K562 (cell line): ENCODE data around the gene TCEA3. TPM values are rescaled to one million over a fixed set of nuclear protein-coding genes. Genes with fewer than 3 reads are reported as not detected.

Experiments used
- BHLHE40 ChIP-seq: IDR thresholded peaks from 2 replicates; pipeline ENCODE4 v1.6.1; 2011; ENCODE audit warnings: low read length, improper control_type of control experiment
- GTF2A2 ChIP-seq: IDR thresholded peaks from 2 replicates; pipeline ENCODE4 v1.6.1; 2016; ENCODE audit warnings: mild to moderate bottlenecking, missing genetic modification characterization, missing compliant biosample characterization
- HDAC2 ChIP-seq: fragments of 450-650 bp; IDR thresholded peaks from 2 replicates; pipeline ENCODE4 v1.6.1; 2016; ENCODE audit warnings: mild to moderate bottlenecking
- KAT7 ChIP-seq: sonication (generic); formaldehyde crosslinking; IDR thresholded peaks from 2 replicates; pipeline ENCODE4 v1.8.0; 2022; ENCODE audit warnings: missing genetic modification reagents, mild to moderate bottlenecking, borderline replicate concordance
- LARP7 ChIP-seq: fragments of 450-650 bp; IDR thresholded peaks from 2 replicates; pipeline ENCODE4 v1.6.1; 2016
- MYC ChIP-seq, 2 experiments: fragments of 250-450 bp in 1 of 2; sonication (Bioruptor Pico) in 1 of 2; IDR thresholded peaks; 2 replicates each; pipeline versions ENCODE4 v1.5.1 to v1.6.1; 2012 to 2021; ENCODE audit warnings: low read depth in 2 of 2, borderline replicate concordance in 1 of 2, improper control_type of control experiment in 1 of 2, low read length in 1 of 2, mild to moderate bottlenecking in 1 of 2, moderate library complexity in 1 of 2
- MYNN ChIP-seq, 2 experiments: sonication (generic); formaldehyde crosslinking in 1 of 2; IDR thresholded peaks; 2 replicates each; pipeline versions ENCODE4 v1.5.0 to v1.6.1; 2016 to 2020; ENCODE audit warnings: antibody characterized with exemption in 1 of 2, missing genetic modification reagents in 1 of 2
- PCBP1 ChIP-seq: fragments of 200-400 bp; formaldehyde crosslinking; IDR thresholded peaks from 2 replicates; pipeline ENCODE4 v1.6.1; 2018; ENCODE audit warnings: mild to moderate bottlenecking, low read depth, low read length; ENCODE audit not compliant: poor library complexity, severe bottlenecking
- RB1 ChIP-seq: fragments of 450-650 bp; IDR thresholded peaks from 2 replicates; pipeline ENCODE4 v1.6.1; 2017; ENCODE audit warnings: low read depth, mild to moderate bottlenecking
- TEAD1 ChIP-seq, 2 experiments: fragments of 450-650 bp in 1 of 2; sonication (generic) in 1 of 2; formaldehyde crosslinking; IDR thresholded peaks; 2 replicates each; pipeline versions ENCODE4 v1.4.0 to v1.8.0; 2020 to 2022; ENCODE audit warnings: mild to moderate bottlenecking in 2 of 2, missing genetic modification reagents in 1 of 2
- ZBTB17 ChIP-seq: fragments of 450-650 bp; formaldehyde crosslinking; IDR thresholded peaks from 2 replicates; pipeline ENCODE4 v1.4.0; 2020; ENCODE audit warnings: mild to moderate bottlenecking
- ZNF586 ChIP-seq: fragments of 450-650 bp; formaldehyde crosslinking; conservative IDR thresholded peaks from 2 replicates; pipeline ENCODE4 v1.4.0; 2020; ENCODE audit warnings: mild to moderate bottlenecking, moderate library complexity
- ZNF785 ChIP-seq: fragments of 250-450 bp; sonication (Bioruptor Pico); IDR thresholded peaks from 2 replicates; pipeline ENCODE4 v1.4.0; 2020; ENCODE audit warnings: mild to moderate bottlenecking
- polyA plus RNA-seq, 8 experiments: library from polyadenylated mRNA; depleted of rRNA in 4 of 8; stranded (reverse) in 5 of 8; unstranded in 3 of 8; fragments of >200 nt; fragmentation: Nextera tagmentation in 2 of 8; fragmentation: Illumina TruSeq in 1 of 8; extraction: Ambion mirVana in 2 of 8; extraction: Trizol in 1 of 8; gene quantifications; 2 replicates each; pipeline versions ENCODE4 v1.2.1 to v1.2.3, GENCODE V29; 2011 to 2014; ENCODE audit warnings: inconsistent platforms in 1 of 8, missing spikeins in 1 of 8
- total RNA-seq, 7 experiments: library from RNA; depleted of rRNA in 6 of 7; stranded (reverse); fragments of >200 nt in 6 of 7; fragmentation: Illumina TruSeq in 2 of 7; extraction: Trizol in 2 of 7; gene quantifications; 2 replicates each; pipeline versions ENCODE4 v1.2.1 to v1.2.3, GENCODE V29; 2011 to 2021; ENCODE audit warnings: low replicate concordance in 1 of 7
- TF ChIP-seq, protein P1 (sequence below): fragments of 250-450 bp; sonication (Bioruptor Pico); IDR thresholded peaks from 2 replicates; pipeline ENCODE4 v1.5.0; 2020; ENCODE audit warnings: mild to moderate bottlenecking
- TF ChIP-seq, protein P2 (sequence below): fragments of 450-650 bp; IDR thresholded peaks from 2 replicates; pipeline ENCODE4 v1.6.1; 2016; ENCODE audit warnings: missing biosample characterization, missing genetic modification characterization
- TF ChIP-seq, protein P3 (sequence below), 2 experiments: IDR thresholded peaks; 2 replicates each; pipeline ENCODE4 v1.6.1; 2012; ENCODE audit warnings: improper control_type of control experiment in 2 of 2, low read depth in 2 of 2, low read length in 2 of 2, borderline replicate concordance in 1 of 2
- TF ChIP-seq, protein P4 (sequence below): fragments of 250-450 bp; sonication (Bioruptor Pico); IDR thresholded peaks from 2 replicates; pipeline ENCODE4 v1.8.0; 2021; ENCODE audit warnings: borderline replicate concordance, mild to moderate bottlenecking, moderate library complexity; ENCODE audit not compliant: poor library complexity, severe bottlenecking
- TF ChIP-seq, protein P5 (sequence below): sonication (generic); IDR thresholded peaks from 2 replicates; pipeline ENCODE4 v1.6.1; 2016

The TCEA3 gene
- total and polyA plus RNA-seq, 9 of the 15 experiments (the other 6 are each of a cell fraction or from before 2014, with no cell fraction given) = 0.03 to 0.55 (median 0.36) TPM

DNA sequence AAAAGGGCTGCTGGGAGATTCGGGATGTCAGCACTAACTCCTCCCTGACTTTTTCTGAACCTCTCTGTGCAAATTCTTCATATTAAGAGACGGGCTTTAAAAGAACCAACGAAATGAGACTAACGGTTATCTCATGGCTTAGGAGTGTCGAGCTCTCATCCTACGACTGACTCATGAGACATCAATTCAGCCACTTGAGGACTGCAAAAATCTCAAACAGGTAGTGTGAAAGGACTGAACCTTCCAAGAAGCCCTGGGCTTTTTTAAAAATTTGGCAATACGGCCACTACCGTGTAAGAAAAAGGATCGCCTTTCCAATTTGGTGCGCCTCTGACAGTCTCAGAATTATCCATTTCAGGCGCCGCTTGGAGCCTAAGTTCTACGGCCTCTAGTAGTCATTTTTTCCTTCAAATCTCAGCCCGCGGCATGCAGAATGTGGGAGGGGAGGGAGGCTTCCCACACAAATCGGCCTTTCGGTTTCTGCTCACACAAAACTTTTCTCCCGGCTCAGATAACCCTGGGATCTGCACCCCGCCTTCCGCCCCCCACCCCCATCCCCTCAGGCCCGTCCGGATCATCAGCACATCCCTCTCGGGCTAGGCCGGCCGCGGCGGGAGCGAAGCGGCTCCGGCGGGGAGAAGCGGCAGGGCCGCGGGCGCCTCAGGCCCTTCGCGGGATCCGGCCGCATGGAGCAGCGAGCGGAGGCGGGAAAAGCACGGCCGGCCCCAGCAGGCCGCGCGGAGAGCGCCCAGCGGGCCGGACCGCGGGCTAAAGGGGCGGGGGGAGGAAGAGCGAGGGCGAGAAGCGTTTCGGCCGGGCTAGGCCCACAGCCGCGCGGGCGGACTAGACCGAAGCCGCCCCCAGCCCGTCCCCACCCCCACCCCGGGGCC, 81.1 kb downstream of the TCEA3 start (continued):
- no peak for TF ChIP-seq LARP7
- TF ChIP-seq, protein P1, sequence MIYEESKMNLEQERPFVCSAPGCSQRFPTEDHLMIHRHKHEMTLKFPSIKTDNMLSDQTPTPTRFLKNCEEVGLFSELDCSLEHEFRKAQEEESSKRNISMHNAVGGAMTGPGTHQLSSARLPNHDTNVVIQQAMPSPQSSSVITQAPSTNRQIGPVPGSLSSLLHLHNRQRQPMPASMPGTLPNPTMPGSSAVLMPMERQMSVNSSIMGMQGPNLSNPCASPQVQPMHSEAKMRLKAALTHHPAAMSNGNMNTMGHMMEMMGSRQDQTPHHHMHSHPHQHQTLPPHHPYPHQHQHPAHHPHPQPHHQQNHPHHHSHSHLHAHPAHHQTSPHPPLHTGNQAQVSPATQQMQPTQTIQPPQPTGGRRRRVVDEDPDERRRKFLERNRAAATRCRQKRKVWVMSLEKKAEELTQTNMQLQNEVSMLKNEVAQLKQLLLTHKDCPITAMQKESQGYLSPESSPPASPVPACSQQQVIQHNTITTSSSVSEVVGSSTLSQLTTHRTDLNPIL (CRISPR knock-in tag) = no peak
- TF ChIP-seq BHLHE40 = peak; percentile 19; the same call in 1 of the 2 replicates
- TF ChIP-seq, protein P2, sequence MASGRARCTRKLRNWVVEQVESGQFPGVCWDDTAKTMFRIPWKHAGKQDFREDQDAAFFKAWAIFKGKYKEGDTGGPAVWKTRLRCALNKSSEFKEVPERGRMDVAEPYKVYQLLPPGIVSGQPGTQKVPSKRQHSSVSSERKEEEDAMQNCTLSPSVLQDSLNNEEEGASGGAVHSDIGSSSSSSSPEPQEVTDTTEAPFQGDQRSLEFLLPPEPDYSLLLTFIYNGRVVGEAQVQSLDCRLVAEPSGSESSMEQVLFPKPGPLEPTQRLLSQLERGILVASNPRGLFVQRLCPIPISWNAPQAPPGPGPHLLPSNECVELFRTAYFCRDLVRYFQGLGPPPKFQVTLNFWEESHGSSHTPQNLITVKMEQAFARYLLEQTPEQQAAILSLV (tag) = no peak
- TF ChIP-seq, protein P3, sequence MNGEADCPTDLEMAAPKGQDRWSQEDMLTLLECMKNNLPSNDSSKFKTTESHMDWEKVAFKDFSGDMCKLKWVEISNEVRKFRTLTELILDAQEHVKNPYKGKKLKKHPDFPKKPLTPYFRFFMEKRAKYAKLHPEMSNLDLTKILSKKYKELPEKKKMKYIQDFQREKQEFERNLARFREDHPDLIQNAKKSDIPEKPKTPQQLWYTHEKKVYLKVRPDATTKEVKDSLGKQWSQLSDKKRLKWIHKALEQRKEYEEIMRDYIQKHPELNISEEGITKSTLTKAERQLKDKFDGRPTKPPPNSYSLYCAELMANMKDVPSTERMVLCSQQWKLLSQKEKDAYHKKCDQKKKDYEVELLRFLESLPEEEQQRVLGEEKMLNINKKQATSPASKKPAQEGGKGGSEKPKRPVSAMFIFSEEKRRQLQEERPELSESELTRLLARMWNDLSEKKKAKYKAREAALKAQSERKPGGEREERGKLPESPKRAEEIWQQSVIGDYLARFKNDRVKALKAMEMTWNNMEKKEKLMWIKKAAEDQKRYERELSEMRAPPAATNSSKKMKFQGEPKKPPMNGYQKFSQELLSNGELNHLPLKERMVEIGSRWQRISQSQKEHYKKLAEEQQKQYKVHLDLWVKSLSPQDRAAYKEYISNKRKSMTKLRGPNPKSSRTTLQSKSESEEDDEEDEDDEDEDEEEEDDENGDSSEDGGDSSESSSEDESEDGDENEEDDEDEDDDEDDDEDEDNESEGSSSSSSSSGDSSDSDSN (IDR thresholded peaks at IDR 0.05; ENCODE audit: borderline replicate concordance in 1 of 2, low read depth in 2 of 2, low read length in 2 of 2) = peak; percentile 27 to 58; a peak in 2 of 4 replicates
- TF ChIP-seq GTF2A2 = 0 out of 2 replicates have a peak, but pooled peaks have one; percentile 47
- TF ChIP-seq PCBP1 = peak; percentile 67
- no peak for TF ChIP-seq ZBTB17 (CRISPR knock-in tag)
- 0 out of 2 replicates have a peak, but pooled peaks have one; percentile 39 for TF ChIP-seq HDAC2
- no peak for TF ChIP-seq MYNN (IDR thresholded peaks at IDR 0.05)
- no peak for TF ChIP-seq MYNN (CRISPR knock-in tag; IDR thresholded peaks at IDR 0.05)
- no peak for TF ChIP-seq ZNF785 (CRISPR knock-in tag)
- TF ChIP-seq RB1 = peak; percentile 96
- 0 out of 2 replicates have a peak, but pooled peaks have one; percentile 58 for TF ChIP-seq MYC (IDR thresholded peaks at IDR 0.05; ENCODE audit: low read depth, low read length)
- TF ChIP-seq MYC (CRISPR knock-in tag; IDR thresholded peaks at IDR 0.05; ENCODE audit: borderline replicate concordance, low read depth) = no peak
- TF ChIP-seq ZNF586 (CRISPR knock-in tag) = no peak
- peak; percentile 90; the same call in 1 of the 2 replicates for TF ChIP-seq KAT7 (CRISPR knock-in tag)
- TF ChIP-seq, protein P4, sequence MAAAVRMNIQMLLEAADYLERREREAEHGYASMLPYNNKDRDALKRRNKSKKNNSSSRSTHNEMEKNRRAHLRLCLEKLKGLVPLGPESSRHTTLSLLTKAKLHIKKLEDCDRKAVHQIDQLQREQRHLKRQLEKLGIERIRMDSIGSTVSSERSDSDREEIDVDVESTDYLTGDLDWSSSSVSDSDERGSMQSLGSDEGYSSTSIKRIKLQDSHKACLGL = no peak
- TF ChIP-seq TEAD1 (CRISPR knock-in tag; IDR thresholded peaks at IDR 0.05) = peak in 1 of 2 experiments; percentile 41; a peak in 1 of 4 replicates
- TF ChIP-seq, protein P5, sequence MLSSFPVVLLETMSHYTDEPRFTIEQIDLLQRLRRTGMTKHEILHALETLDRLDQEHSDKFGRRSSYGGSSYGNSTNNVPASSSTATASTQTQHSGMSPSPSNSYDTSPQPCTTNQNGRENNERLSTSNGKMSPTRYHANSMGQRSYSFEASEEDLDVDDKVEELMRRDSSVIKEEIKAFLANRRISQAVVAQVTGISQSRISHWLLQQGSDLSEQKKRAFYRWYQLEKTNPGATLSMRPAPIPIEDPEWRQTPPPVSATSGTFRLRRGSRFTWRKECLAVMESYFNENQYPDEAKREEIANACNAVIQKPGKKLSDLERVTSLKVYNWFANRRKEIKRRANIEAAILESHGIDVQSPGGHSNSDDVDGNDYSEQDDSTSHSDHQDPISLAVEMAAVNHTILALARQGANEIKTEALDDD = peak; percentile 57
